ENCODE measurements around the gene PANX2.
"Not testable (repeated sequence)": the region's sequence is repeated elsewhere in the genome, so short reads cannot be mapped to it uniquely, and the experiment has no call there.

PANX2 gene

GRCh38 chr22:50170453-50171318 is at the start of gene PANX2:
Gene PANX2 (plus strand): TSS chr22:50170731. CDS start chr22:50170731, 0 bp downstream.
- DNase-seq = no peak

GRCh38 chr22:50121202-50121740 is 49.3 kb upstream of the PANX2 start:
- no peak for DNase-seq

GRCh38 chr22:50123119-50123518 is 47.4 kb upstream of the PANX2 start:
- no peak for DNase-seq

GRCh38 chr22:50125029-50125428 is 45.5 kb upstream of the PANX2 start:
- DNase-seq = no peak

GRCh38 chr22:50129121-50129736 is 41.3 kb upstream of the PANX2 start:
- DNase-seq = no peak

GRCh38 chr22:50131894-50132293 is 38.6 kb upstream of the PANX2 start:
- DNase-seq = no peak

- no peak for DNase-seq
Measured at GRCh38 chr22:50134481-50134880, 36.0 kb upstream of the PANX2 start.

GRCh38 chr22:50136581-50137015 is 33.9 kb upstream of the PANX2 start:
- DNase-seq = no peak

GRCh38 chr22:50137277-50137676 is 33.3 kb upstream of the PANX2 start:
- not testable (repeated sequence) for DNase-seq

- DNase-seq = no peak
Measured at GRCh38 chr22:50138041-50138440, 32.5 kb upstream of the PANX2 start.

- DNase-seq = no peak
Measured at GRCh38 chr22:50138988-50139387, 31.5 kb upstream of the PANX2 start.

GRCh38 chr22:50139843-50140415 is 30.6 kb upstream of the PANX2 start:
- no peak for DNase-seq

- DNase-seq = no peak
Measured at GRCh38 chr22:50140615-50141014, 29.9 kb upstream of the PANX2 start.

GRCh38 chr22:50141462-50141861 is 29.1 kb upstream of the PANX2 start:
- DNase-seq = no peak

- DNase-seq = no peak
Measured at GRCh38 chr22:50141891-50142363, 28.6 kb upstream of the PANX2 start.

- no peak for DNase-seq
Measured at GRCh38 chr22:50143096-50143495, 27.4 kb upstream of the PANX2 start.

- no peak for DNase-seq
Measured at GRCh38 chr22:50144005-50144614, 26.4 kb upstream of the PANX2 start.

GRCh38 chr22:50145721-50146438 is 24.7 kb upstream of the PANX2 start:
- no peak for DNase-seq

- no peak for DNase-seq
Measured at GRCh38 chr22:50146439-50147238, 23.9 kb upstream of the PANX2 start.

GRCh38 chr22:50147258-50148165 is 23.0 kb upstream of the PANX2 start:
- not testable (repeated sequence) for DNase-seq
